DND-41 (cell line): ENCODE data around the gene RNF215.

Experiments
- ATAC-seq: fragments of 200-7000 bp; cut with Tn5 transposase; 3 replicates; pipeline ENCODE4 v1.9.1; 2021; ENCODE audit warnings: low read depth; ENCODE audit not compliant: insufficient read depth
- DNase-seq: peaks from one replicate; pipeline ENCODE4 v3.0.0-alpha.2; 2020
- H2AFZ ChIP-seq: 2 replicates; pipeline ENCODE4 v1.6.0; 2012; ENCODE audit warnings: low read depth, low read length
- H3K27ac ChIP-seq: 2 replicates; pipeline ENCODE4 v1.5.1; 2012; ENCODE audit warnings: low read length, inconsistent platforms
- H3K27me3 ChIP-seq: fragments of 200-600 bp; sonication (generic); 2 replicates; pipeline ENCODE4 v1.6.0; 2012; ENCODE audit warnings: low read length, mild to moderate bottlenecking, inconsistent platforms; ENCODE audit not compliant: insufficient read depth, poor library complexity
- H3K36me3 ChIP-seq: 2 replicates; pipeline ENCODE4 v1.5.1; 2012; ENCODE audit warnings: low read length, inconsistent platforms; ENCODE audit not compliant: insufficient read depth
- H3K4me1 ChIP-seq: 2 replicates; pipeline ENCODE4 v1.5.1; 2012; ENCODE audit warnings: mild to moderate bottlenecking, low read length; ENCODE audit not compliant: insufficient read depth
- H3K4me2 ChIP-seq: 2 replicates; pipeline ENCODE4 v1.6.0; 2012; ENCODE audit warnings: mild to moderate bottlenecking, moderate library complexity, low read length, inconsistent platforms; ENCODE audit not compliant: insufficient read depth
- H3K4me3 ChIP-seq, 2 experiments: fragments of 200-600 bp in 1 of 2; shearing (Covaris generic) in 1 of 2; 2 replicates each; pipeline ENCODE4 v1.5.1; 2012 to 2016; ENCODE audit warnings: inconsistent platforms in 2 of 2, low read length in 2 of 2, mild to moderate bottlenecking in 2 of 2, low read depth in 1 of 2, moderate library complexity in 1 of 2
- H3K79me2 ChIP-seq: 2 replicates; pipeline ENCODE4 v1.6.0; 2012; ENCODE audit warnings: low read length, inconsistent platforms; ENCODE audit not compliant: insufficient read depth
- H3K9ac ChIP-seq: 2 replicates; pipeline ENCODE4 v1.6.0; 2012; ENCODE audit warnings: low read depth, mild to moderate bottlenecking, inconsistent platforms, low read length, moderate library complexity
- H3K9me3 ChIP-seq: 2 replicates; pipeline ENCODE4 v1.5.1; 2012; ENCODE audit warnings: low read length, moderate library complexity, mild to moderate bottlenecking, inconsistent platforms; ENCODE audit not compliant: insufficient read depth, severe bottlenecking
- H4K20me1 ChIP-seq: 2 replicates; pipeline ENCODE4 v1.6.0; 2012; ENCODE audit warnings: low read length; ENCODE audit not compliant: insufficient read depth
- EZH2 ChIP-seq: IDR thresholded peaks from 3 replicates; pipeline ENCODE4 v1.6.1; 2012; ENCODE audit warnings: borderline replicate concordance, low read depth, mild to moderate bottlenecking, moderate library complexity, low read length, inconsistent platforms; ENCODE audit not compliant: severe bottlenecking
- TF ChIP-seq, protein P1 (sequence below): IDR thresholded peaks from 2 replicates; pipeline ENCODE4 v1.5.1; 2012; ENCODE audit warnings: borderline replicate concordance, low read length, moderate library complexity, mild to moderate bottlenecking; ENCODE audit not compliant: poor library complexity, severe bottlenecking; ENCODE audit errors: extremely low read depth

Gene RNF215

DNA sequence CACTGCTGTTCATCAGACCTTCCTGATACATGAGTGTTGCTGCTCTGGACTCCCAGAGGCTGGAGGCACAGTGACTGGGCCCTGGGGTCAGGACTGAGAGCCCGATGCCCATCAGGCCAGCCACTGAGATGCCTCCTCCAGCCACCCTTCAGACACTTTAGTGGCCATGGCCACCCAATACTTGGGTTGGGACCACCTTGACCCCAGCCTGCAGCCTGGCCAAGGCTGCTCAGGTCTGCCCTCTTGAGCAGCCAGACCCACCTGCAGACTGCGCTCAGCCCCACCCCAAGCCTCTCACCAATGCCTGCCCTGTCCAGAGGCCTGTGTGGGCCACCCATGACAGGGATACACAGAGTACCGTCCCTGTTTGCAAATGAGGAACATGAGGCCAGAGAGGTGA lies 4.2 kb downstream of the RNF215 start:
- H3K9me3 ChIP-seq, result no peaks in the 10 kb centered on the region
- H3K27ac ChIP-seq, result peak overlapping the region; percentile 89
- H3K79me2 ChIP-seq, result peaks cover 25% of the 10 kb centered on the region
- H3K4me2 ChIP-seq, result 0 out of 2 replicates have a peak overlapping the region, but pooled peaks have one; percentile 24
- H3K27me3 ChIP-seq, result no peaks in the 10 kb centered on the region
- no peak for ATAC-seq
- TF ChIP-seq EZH2, result no peak
- TF ChIP-seq, protein P1, sequence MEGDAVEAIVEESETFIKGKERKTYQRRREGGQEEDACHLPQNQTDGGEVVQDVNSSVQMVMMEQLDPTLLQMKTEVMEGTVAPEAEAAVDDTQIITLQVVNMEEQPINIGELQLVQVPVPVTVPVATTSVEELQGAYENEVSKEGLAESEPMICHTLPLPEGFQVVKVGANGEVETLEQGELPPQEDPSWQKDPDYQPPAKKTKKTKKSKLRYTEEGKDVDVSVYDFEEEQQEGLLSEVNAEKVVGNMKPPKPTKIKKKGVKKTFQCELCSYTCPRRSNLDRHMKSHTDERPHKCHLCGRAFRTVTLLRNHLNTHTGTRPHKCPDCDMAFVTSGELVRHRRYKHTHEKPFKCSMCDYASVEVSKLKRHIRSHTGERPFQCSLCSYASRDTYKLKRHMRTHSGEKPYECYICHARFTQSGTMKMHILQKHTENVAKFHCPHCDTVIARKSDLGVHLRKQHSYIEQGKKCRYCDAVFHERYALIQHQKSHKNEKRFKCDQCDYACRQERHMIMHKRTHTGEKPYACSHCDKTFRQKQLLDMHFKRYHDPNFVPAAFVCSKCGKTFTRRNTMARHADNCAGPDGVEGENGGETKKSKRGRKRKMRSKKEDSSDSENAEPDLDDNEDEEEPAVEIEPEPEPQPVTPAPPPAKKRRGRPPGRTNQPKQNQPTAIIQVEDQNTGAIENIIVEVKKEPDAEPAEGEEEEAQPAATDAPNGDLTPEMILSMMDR, result no peak
- peaks cover 37% of the 10 kb centered on the region for H3K36me3 ChIP-seq
- no peak overlapping the region for H2AFZ ChIP-seq
- 0 out of 4 replicates have a peak overlapping the region, but pooled peaks of 1 of the 2 experiments have one; percentile 18 for H3K4me3 ChIP-seq
- H3K9ac ChIP-seq, result peak overlapping the region; percentile 36
- no peaks in the 10 kb centered on the region for H4K20me1 ChIP-seq
- no peak for DNase-seq
- H3K4me1 ChIP-seq, result peaks cover 78% of the 10 kb centered on the region

DNA sequence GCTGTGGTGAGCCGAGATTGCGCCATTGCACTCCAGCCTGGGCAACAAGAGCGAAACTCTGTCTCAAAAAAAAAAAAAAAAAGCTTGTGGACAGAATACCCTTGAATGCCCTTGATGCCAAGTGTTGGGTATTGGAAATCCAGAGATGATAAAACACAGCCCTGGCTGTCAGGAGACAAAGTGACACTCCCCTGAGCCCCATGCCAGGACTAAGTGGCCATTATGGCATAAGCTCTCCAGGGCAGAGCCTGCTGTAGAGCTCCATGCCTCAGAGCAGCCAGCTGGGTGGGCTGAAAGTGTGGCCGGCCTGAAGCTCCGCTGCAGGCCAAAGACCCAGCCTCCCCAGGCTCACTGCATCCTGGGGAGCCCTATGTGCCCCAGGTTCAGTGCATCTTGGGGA lies 4.9 kb downstream of the RNF215 start:
- ATAC-seq (no peak), DNase-seq (no peak)
- TF ChIP-seq, protein P1, result no peak
- no peak for TF ChIP-seq EZH2
- Histone ChIP-seq H2AFZ (no peak overlapping the region), H3K36me3 (peaks cover 44% of the 10 kb centered on the region), H4K20me1 (no peaks in the 10 kb centered on the region), H3K4me1 (peaks cover 73% of the 10 kb centered on the region), H3K4me3 (no peak overlapping the region), H3K9ac (peak overlapping the region; percentile 36), H3K79me2 (peaks cover 25% of the 10 kb centered on the region), H3K4me2 (peak overlapping the region; percentile 19), H3K27me3 (no peaks in the 10 kb centered on the region), H3K27ac (peak overlapping the region; percentile 89), H3K9me3 (no peaks in the 10 kb centered on the region)

DNA sequence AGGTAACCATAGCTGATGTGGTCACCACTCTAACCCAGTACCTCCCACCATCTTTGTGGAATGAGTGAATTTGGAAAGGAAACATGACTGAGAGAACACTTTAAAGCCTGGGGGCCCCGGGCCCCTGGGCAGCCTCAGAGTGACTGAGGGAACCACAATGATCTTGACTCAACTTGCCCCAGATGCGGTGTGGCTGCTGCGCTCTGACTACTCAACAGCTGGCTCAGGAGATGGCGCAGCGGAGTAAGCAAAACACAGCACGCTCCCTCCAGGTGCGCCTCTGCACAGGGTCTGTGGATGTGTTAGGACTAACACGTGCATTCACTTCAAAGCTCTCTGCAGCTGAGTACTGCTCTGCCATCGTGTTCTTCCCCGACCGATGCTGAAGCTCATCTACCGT lies 5.9 kb downstream of the RNF215 start:
- Histone ChIP-seq H3K4me1 (peaks cover 67% of the 10 kb centered on the region), H3K4me3 (peak overlapping the region in 1 of 2 experiments; percentile 41; a peak in 1 of 4 replicates), H3K4me2 (peak overlapping the region; percentile 59), H3K9me3 (no peaks in the 10 kb centered on the region), H3K27me3 (no peaks in the 10 kb centered on the region), H3K27ac (peak overlapping the region; percentile 89), H3K36me3 (peaks cover 53% of the 10 kb centered on the region), H3K79me2 (peaks cover 19% of the 10 kb centered on the region), H2AFZ (no peak overlapping the region), H3K9ac (peak overlapping the region; percentile 45), H4K20me1 (no peaks in the 10 kb centered on the region)
- DNase-seq (peak; percentile 96), ATAC-seq (peak; percentile 88)
- no peak for TF ChIP-seq EZH2
- TF ChIP-seq, protein P1, result peak; percentile 62

DNA sequence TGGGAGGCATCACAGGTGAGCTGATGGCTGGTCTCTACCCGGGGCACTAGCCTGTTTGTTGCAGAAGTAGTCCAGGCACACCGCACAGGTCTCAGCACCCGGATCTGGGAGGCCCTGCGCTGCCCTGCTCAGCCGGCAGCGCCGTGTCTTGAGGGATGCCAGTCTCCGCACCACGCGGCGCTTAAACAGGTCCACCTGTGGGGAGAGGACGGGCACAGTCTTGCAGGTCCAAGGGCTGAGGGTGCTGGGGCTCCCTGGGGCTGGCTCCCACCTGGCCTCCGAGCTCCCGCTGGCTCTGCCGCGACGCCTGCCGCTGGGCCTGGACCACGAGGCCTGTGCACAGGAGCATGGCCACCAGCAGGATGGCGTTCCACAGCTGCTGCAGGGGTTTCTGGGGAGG lies 7.2 kb downstream of the RNF215 start:
- no peak for TF ChIP-seq EZH2
- Histone ChIP-seq H3K27ac (peak overlapping the region; percentile 89), H3K9me3 (no peaks in the 10 kb centered on the region), H2AFZ (no peak overlapping the region), H3K4me2 (peak overlapping the region; percentile 59), H3K27me3 (no peaks in the 10 kb centered on the region), H3K4me1 (peaks cover 59% of the 10 kb centered on the region), H4K20me1 (no peaks in the 10 kb centered on the region; the same call in 1 of the 2 replicates), H3K36me3 (peaks cover 49% of the 10 kb centered on the region), H3K9ac (peak overlapping the region; percentile 45), H3K79me2 (peaks cover 12% of the 10 kb centered on the region), H3K4me3 (peak overlapping the region in 1 of 2 experiments; percentile 41; a peak in 2 of 4 replicates)
- DNase-seq, result no peak
- no peak for ATAC-seq
